ENCODE measurements around the gene AGBL1.

DNA sequence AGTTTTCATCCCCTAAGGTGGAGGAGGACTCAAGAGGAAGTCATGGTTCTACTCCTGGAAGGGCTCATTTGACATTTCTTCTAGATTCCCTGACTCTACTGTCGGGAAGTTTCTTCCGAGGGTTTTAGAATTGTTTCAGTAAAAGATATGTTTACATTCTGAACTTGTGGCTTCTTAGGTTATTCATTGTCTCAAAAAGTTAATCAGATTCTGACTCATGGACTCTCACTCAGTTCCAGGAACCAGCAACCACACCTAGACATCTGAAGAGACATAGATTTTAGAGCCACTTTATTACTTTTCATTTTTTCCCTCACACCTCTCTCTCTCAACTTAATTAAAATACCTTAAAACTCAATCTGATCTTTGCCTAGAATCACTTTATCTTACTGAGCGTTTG is 862.6 kb downstream of the AGBL1 start:
- TF ChIP-seq, protein P1, sequence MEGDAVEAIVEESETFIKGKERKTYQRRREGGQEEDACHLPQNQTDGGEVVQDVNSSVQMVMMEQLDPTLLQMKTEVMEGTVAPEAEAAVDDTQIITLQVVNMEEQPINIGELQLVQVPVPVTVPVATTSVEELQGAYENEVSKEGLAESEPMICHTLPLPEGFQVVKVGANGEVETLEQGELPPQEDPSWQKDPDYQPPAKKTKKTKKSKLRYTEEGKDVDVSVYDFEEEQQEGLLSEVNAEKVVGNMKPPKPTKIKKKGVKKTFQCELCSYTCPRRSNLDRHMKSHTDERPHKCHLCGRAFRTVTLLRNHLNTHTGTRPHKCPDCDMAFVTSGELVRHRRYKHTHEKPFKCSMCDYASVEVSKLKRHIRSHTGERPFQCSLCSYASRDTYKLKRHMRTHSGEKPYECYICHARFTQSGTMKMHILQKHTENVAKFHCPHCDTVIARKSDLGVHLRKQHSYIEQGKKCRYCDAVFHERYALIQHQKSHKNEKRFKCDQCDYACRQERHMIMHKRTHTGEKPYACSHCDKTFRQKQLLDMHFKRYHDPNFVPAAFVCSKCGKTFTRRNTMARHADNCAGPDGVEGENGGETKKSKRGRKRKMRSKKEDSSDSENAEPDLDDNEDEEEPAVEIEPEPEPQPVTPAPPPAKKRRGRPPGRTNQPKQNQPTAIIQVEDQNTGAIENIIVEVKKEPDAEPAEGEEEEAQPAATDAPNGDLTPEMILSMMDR (IDR thresholded peaks at IDR 0.05), result no peak
- no peak for TF ChIP-seq POLR2A (IDR thresholded peaks at IDR 0.05)

Data from Peyer's patch (tissue), 4 donors.